Stimulated activated CD4-positive, alpha-beta T cell treated with anti-CD3 and anti-CD28 coated beads, Interleukin-1b, Interleukin-23, amount 100 ng/mL, for 1 hour (primary cell): ENCODE results near the gene PCDHGB5.
"Not testable (repeated sequence)": the region's sequence is repeated elsewhere in the genome, so short reads cannot be mapped to it uniquely, and the experiment has no call there.

Experiments used
- DNase-seq, 2 donors: peaks; one replicate each; pipeline ENCODE4 v3.0.0-alpha.2; 2020; ENCODE audit warnings: low read depth in 2 of 2

The PCDHGB5 gene

DNA sequence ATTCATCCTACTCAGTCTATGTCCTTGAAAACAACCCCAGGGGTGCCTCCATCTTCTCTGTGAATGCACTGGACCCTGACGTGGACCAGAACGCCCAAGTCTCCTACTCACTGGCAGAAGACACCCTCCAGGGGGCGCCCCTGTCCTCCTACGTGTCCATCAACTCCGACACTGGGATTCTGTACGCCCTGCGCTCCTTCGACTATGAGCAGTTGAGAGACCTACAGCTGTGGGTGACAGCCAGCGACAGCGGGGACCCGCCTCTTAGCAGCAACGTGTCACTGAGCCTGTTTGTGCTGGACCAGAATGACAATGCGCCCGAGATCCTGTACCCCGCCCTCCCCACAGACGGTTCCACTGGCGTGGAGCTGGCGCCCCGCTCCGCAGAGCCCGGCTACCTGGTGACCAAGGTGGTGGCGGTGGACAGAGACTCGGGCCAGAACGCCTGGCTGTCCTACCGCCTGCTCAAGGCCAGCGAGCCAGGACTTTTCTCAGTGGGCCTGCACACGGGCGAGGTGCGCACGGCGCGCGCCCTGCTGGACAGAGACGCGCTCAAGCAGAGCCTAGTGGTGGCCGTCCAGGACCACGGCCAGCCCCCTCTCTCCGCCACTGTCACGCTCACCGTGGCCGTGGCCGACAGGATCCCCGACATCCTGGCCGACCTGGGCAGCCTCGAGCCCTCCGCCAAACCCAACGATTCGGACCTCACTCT is 22.1 kb upstream of the PCDHGB5 start:
- DNase-seq, result not testable (repeated sequence)

DNA sequence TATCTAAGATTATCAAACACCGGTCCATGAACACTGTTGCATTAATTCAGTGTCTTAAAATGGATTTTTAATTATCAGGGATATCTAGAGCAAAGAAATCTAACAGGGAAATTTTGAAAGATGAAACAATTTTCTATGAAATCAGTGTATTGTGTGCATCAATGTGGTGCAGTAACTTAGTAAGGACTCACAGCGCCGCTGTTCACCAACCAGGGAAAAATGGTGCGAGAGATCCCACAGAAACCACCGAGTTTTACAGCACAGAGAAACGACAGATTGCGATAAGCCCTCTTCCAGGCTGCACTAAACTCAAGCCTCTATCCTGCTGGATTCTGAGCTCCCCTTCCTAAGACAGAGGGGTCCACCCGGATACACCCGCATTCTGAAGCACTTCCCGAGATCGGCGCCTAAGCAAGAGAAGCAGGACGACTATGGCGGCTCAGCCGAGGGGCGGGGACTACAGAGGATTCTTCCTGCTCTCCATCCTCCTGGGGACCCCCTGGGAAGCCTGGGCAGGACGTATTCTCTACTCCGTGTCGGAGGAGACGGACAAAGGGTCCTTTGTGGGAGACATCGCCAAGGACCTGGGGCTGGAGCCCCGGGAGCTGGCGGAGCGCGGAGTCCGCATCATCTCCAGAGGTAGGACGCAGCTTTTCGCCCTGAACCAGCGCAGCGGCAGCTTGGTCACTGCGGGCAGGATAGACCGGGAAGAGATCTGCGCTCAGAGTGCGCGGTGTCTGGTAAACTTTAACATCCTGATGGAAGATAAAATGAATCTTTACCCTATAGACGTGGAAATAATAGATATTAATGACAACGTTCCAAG is 15.1 kb upstream of the PCDHGB5 start, which contains the start of gene PCDHGA7:
Gene PCDHGA7 (plus strand): TSS at position 274 of the 826 bp plus-strand sequence. CDS start 158 bp downstream, at position 432.
- DNase-seq, result no peak

DNA sequence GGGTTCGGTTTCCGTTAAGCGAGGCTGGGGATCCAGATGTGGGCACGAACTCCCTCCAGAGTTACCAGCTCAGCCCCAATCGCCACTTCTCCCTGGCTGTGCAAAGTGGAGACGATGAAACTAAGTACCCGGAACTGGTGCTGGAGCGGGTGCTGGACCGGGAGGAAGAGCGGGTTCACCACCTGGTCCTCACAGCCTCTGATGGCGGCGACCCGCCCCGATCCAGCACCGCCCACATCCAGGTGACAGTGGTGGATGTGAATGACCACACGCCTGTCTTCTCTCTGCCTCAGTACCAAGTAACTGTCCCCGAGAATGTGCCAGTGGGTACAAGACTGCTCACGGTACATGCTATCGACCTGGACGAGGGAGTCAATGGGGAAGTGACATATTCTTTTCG is 14.4 kb upstream of the PCDHGB5 start:
- DNase-seq, result no peak

DNA sequence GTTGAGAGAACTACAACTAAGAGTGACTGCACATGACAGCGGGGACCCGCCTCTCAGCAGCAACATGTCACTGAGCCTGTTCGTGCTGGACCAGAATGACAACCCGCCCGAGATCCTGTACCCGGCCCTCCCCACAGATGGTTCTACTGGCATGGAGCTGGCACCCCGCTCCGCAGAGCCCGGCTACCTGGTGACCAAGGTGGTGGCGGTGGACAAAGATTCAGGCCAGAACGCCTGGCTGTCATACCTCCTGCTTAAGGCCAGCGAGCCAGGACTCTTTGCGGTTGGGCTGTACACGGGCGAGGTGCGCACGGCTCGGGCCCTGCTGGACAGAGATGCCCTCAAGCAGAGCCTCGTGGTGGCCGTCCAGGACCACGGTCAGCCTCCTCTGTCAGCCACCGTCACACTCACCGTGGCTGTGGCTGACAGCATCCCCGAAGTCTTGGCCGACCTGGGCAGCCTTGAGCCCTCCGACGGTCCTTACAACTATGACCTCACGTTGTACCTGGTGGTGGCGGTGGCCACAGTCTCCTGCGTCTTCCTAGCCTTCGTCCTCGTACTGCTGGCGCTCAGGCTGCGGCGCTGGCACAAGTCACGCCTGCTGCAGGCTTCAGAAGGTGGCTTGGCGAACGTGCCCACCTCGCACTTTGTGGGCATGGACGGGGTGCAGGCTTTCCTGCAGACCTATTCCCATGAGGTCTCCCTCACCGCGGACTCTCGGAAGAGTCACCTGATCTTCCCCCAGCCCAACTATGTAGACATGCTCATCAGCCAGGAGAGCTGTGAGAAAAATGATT is 13.1 kb upstream of the PCDHGB5 start:
- no peak for DNase-seq

DNA sequence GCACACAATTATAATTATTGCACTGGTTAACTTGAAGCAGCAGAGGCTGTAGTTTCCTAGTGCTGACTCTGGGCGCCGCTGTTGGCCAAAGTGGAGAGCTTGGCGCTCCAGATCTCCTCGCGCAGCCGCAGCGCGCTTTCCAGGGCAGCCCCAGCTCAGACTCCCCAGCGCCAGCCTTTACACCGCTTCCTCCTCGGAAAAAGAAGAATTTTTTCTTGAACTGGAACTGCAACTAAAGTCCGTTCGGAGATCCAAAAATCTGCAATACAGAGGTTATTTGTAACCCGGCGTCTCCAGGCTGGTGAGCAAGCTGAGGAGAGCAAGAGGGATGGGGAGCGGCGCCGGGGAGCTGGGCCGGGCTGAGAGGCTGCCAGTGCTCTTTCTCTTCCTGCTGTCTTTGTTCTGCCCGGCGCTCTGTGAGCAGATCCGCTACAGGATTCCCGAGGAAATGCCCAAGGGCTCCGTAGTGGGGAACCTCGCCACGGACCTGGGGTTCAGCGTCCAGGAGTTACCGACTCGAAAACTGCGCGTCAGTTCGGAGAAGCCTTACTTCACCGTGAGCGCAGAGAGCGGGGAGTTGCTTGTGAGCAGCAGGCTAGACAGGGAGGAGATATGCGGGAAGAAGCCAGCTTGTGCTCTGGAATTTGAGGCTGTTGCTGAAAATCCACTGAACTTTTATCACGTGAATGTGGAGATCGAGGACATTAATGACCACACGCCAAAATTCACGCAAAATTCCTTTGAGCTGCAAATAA is 10.0 kb upstream of the PCDHGB5 start, which contains the start of gene PCDHGB4:
Gene PCDHGB4 (plus strand): TSS at position 142 of the 755 bp plus-strand sequence. CDS start 187 bp downstream, at position 329.
- DNase-seq, result not testable (repeated sequence)

DNA sequence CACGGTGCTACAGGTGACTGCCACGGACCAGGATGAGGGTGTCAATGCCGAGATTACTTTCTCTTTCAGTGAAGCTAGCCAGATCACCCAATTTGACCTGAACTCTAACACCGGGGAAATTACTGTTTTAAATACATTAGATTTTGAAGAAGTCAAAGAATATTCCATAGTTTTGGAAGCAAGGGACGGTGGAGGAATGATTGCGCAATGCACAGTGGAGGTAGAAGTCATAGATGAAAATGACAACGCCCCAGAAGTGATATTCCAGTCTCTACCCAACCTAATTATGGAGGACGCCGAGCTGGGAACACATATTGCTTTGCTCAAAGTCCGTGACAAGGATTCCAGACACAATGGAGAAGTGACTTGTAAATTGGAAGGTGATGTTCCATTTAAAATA is 9.1 kb upstream of the PCDHGB5 start:
- no peak for DNase-seq

DNA sequence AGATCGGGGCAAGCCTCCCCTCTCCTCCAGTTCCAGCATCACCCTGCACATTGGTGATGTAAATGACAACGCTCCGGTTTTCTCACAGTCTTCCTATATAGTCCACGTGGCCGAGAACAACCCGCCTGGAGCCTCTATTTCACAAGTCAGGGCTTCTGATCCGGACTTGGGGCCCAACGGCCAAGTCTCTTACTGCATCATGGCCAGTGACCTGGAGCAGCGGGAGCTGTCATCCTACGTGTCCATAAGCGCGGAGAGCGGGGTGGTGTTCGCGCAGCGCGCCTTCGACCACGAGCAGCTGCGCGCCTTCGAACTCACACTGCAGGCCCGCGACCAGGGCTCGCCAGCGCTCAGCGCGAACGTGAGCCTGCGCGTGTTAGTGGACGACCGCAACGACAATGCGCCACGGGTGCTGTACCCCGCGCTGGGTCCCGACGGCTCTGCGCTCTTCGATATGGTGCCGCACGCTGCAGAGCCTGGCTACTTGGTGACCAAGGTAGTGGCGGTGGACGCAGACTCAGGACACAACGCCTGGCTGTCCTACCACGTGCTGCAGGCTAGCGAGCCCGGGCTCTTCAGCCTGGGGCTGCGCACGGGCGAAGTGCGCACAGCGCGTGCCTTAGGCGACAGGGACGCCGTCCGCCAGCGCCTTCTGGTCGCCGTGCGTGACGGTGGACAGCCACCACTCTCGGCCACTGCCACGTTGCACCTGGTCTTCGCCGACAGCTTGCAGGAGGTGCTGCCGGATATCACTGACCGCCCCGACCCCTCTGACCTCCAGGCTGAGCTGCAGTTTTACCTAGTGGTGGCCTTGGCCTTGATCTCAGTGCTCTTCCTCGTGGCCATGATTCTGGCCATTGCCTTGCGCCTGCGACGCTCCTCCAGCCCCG is 8.3 kb upstream of the PCDHGB5 start:
- no peak for DNase-seq

DNA sequence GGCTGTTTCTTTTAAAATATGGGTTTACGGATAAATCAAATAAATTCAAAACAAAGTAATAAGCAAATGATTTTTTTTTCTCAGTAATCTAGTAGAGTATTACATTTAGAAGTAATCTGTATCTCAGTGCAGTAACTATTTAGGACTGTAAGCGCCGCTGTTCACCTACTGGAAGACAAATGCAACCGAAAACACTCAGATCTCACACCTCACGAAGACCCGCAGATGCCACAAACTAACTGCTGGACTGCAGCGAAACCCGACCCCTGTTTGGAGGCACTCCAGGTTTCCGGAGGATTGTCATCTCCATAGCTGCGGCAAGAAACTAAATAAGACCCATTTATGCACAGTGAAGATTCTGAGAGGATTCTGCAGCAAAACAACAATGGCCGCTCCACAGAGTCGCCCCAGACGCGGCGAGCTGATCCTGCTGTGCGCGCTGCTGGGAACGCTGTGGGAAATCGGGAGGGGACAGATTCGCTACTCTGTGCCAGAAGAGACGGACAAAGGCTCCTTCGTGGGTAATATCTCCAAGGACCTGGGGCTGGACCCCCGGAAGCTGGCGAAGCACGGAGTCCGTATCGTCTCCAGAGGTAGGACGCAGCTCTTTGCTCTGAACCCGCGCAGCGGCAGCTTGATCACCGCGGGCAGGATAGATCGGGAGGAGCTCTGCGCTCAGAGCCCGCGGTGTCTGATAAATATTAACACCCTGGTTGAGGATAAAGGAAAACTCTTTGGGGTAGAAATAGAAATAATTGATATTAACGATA is 5.1 kb upstream of the PCDHGB5 start, which contains the start of gene PCDHGA8:
Gene PCDHGA8 (plus strand): TSS at position 205 of the 770 bp plus-strand sequence. CDS start 181 bp downstream, at position 386.
- no peak for DNase-seq

DNA sequence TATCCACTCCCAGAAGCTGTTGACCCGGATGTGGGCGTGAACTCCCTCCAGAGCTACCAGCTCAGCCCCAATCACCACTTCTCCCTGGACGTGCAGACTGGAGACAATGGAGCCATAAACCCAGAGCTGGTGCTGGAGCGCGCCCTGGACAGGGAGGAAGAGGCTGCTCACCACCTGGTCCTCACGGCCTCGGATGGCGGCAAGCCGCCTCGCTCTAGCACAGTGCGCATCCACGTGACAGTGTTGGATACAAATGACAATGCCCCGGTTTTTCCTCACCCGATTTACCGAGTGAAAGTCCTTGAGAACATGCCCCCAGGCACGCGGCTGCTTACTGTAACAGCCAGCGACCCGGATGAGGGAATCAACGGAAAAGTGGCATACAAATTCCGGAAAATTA is 4.5 kb upstream of the PCDHGB5 start:
- DNase-seq, result no peak

DNA sequence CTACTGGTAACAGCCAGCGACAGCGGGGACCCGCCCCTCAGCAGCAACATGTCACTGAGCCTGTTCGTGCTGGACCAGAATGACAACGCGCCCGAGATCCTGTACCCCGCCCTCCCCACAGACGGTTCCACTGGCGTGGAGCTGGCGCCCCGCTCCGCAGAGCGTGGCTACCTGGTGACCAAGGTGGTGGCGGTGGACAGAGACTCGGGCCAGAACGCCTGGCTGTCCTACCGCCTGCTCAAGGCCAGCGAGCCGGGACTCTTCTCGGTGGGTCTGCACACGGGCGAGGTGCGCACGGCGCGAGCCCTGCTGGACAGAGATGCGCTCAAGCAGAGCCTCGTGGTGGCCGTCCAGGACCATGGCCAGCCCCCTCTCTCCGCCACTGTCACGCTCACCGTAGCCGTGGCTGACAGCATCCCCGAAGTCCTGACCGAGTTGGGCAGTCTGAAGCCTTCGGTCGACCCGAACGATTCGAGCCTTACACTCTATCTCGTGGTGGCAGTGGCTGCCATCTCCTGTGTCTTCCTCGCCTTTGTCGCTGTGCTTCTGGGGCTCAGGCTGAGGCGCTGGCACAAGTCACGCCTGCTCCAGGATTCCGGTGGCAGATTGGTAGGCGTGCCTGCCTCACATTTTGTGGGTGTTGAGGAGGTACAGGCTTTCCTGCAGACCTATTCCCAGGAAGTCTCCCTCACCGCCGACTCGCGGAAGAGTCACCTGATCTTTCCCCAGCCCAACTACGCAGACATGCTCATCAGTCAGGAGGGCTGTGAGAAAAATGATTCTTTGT is 3.2 kb upstream of the PCDHGB5 start:
- not testable (repeated sequence) for DNase-seq

DNA sequence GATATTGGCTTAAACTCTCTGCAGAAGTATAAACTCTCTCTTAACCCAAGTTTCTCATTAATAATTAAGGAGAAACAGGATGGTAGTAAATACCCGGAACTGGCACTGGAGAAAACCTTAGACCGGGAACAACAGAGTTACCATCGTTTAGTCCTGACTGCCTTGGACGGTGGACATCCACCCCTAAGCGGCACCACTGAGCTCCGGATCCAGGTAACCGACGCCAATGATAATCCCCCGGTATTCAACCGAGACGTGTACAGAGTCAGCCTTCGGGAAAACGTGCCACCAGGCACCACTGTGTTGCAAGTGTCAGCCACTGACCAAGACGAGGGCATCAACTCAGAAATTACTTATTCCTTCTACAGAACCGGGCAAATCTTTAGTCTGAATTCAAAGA is 861 bp downstream of the PCDHGB5 start:
- DNase-seq, result no peak

DNA sequence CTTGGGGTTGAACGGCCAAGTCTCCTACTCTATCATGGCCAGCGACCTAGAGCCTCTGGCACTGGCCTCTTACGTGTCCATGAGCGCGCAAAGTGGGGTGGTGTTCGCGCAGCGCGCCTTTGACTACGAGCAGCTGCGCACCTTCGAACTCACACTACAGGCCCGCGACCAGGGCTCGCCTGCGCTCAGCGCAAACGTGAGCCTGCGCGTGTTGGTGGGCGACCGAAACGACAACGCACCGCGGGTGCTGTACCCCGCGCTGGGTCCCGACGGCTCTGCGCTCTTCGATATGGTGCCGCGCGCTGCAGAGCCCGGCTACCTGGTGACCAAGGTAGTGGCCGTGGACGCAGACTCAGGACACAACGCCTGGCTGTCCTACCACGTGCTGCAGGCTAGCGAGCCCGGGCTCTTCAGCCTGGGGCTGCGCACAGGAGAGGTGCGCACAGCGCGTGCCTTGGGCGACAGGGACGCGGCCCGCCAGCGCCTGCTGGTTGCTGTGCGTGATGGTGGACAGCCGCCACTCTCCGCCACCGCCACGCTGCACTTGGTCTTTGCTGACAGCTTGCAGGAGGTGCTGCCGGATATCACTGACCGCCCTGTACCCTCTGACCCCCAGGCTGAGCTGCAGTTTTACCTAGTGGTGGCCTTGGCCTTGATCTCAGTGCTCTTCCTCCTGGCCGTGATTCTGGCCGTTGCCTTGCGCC is 2.0 kb downstream of the PCDHGB5 start:
- no peak for DNase-seq

DNA sequence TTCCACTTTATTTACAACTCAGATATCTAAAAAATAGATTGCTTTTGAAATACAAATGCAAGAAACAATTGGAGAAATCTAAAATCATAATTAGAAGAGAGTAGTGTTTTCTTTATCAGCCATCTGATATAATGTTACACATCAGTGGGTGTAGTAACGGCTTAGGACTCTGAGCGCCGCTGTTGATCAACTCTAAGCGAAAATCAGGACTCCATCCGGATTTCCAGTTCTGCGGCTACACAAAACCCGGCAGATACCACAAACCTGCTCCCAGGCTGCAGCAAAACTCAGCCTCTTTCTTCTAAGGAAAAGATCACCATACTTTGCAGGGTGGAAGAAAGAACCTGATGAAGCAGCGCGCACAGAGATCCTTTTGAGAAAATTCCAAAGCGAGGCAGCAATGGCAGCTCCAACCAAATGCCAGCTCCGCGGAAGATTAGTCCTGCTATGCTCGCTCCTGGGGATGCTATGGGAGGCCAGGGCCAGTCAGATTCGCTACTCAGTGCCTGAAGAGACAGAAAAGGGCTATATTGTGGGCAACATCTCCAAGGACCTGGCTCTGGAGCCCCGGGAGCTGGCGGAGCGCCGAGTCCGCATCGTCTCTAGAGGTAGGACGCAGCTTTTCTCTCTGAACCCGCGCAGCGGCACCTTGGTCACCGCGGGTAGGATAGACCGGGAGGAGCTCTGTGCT is 5.0 kb downstream of the PCDHGB5 start, which contains the start of gene PCDHGA9:
Gene PCDHGA9 (plus strand): TSS at position 226 of the 691 bp plus-strand sequence. CDS start 175 bp downstream, at position 401.
- no peak for DNase-seq

DNA sequence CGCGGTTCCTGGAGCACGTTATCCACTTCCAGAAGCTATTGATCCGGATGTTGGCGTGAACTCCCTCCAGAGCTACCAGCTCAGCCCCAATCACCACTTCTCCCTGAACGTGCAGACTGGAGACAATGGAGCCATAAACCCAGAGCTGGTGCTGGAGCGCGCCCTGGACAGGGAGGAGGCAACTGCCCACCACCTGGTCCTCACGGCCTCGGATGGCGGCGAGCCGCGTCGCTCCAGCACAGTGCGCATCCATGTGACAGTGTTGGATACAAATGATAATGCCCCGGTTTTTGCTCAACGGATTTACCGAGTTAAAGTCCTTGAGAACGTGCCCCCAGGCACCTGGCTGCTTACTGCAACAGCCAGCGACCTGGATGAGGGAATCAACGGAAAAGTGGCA is 5.6 kb downstream of the PCDHGB5 start:
- no peak for DNase-seq

DNA sequence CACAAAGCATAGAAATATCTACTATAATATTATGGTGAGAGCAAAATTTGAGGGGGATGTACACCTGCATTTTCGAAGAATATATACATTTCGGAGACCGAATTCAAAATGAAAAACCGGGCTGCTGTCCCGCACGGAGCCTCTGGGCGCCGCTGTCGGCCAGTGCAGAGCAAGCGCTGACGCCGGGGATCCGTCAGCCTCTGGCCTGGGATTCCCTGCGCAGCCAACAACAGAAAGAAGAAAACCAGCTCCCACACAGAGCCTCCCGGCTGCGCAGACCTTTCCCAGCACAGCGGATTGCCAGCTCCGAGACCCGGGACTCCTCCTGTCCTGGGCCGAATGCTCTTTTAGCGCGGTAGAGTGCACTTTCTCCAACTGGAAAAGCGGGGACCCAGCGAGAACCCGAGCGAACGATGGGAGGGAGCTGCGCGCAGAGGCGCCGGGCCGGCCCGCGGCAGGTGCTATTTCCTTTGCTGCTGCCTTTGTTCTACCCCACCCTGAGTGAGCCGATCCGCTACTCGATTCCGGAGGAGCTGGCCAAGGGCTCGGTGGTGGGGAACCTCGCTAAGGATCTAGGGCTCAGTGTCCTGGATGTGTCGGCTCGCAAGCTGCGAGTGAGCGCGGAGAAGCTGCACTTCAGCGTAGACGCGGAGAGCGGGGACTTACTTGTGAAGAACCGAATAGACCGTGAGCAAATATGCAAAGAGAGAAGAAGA is 10.2 kb downstream of the PCDHGB5 start, which contains the start of gene PCDHGB6:
Gene PCDHGB6 (plus strand): TSS at position 232 of the 716 bp plus-strand sequence. CDS start 182 bp downstream, at position 414.
- DNase-seq, result not testable (repeated sequence)

DNA sequence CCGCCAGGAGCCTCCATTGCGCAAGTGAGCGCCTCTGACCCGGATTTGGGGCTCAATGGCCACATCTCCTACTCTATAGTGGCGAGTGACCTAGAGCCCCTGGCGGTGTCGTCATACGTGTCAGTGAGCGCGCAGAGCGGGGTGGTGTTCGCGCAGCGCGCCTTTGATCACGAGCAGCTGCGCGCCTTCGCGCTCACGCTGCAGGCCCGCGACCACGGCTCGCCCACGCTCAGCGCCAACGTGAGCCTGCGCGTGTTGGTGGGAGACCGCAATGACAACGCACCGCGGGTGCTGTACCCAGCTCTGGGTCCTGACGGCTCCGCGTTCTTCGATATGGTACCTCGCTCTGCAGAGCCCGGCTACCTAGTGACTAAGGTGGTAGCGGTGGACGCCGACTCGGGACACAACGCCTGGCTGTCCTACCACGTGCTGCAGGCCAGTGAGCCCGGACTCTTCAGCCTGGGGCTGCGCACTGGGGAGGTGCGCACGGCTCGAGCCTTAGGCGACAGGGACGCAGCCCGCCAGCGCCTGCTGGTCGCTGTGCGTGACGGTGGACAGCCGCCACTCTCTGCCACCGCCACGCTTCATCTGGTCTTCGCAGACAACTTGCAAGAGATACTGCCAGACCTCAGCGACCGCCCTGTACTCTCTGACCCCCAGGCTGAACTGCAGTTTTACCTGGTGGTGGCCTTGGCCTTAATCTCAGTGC is 12.0 kb downstream of the PCDHGB5 start:
- no peak for DNase-seq
